HG03280 (cell line): ENCODE data around the gene SLMAP.
A peak's percentile ranks its signal among the peaks of the same experiment; 100 is the strongest.

Experiments
- ATAC-seq: cut with Tn5 transposase; IDR thresholded peaks from one replicate; pipeline ENCODE4 v1.9.1; 2021; ENCODE audit warnings: mild to moderate bottlenecking, moderate library complexity; ENCODE audit not compliant: unreplicated experiment

SLMAP gene, protein sequence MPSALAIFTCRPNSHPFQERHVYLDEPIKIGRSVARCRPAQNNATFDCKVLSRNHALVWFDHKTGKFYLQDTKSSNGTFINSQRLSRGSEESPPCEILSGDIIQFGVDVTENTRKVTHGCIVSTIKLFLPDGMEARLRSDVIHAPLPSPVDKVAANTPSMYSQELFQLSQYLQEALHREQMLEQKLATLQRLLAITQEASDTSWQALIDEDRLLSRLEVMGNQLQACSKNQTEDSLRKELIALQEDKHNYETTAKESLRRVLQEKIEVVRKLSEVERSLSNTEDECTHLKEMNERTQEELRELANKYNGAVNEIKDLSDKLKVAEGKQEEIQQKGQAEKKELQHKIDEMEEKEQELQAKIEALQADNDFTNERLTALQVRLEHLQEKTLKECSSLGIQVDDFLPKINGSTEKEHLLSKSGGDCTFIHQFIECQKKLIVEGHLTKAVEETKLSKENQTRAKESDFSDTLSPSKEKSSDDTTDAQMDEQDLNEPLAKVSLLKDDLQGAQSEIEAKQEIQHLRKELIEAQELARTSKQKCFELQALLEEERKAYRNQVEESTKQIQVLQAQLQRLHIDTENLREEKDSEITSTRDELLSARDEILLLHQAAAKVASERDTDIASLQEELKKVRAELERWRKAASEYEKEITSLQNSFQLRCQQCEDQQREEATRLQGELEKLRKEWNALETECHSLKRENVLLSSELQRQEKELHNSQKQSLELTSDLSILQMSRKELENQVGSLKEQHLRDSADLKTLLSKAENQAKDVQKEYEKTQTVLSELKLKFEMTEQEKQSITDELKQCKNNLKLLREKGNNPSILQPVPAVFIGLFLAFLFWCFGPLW

GRCh38 chr3:57755741-57756527, at the start of gene SLMAP:
Gene SLMAP, plus strand, starts transcription at chr3:57756309. Its CDS starts 1,343 bp downstream, at chr3:57757652.
- ATAC-seq, result peak; percentile 92

DNA sequence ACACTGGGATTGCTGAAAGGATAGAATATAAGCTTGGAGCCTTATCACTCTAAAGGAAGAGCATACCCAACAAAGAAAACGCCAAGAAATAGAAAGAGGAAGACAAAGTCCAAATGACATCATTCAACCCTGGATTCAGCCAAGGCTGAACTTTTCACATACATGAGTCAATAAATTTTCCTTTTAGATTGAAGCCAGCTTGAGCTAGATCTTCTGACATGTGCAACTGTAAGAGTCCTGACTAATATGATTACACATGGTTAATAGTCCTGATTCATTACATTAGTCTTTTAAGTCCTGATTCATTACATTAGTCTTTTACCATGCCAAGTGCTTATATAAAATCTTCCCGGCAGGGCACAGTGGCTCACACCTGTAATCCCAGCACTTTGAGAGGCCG, 49.6 kb upstream of the SLMAP start:
- ATAC-seq, result no peak

DNA sequence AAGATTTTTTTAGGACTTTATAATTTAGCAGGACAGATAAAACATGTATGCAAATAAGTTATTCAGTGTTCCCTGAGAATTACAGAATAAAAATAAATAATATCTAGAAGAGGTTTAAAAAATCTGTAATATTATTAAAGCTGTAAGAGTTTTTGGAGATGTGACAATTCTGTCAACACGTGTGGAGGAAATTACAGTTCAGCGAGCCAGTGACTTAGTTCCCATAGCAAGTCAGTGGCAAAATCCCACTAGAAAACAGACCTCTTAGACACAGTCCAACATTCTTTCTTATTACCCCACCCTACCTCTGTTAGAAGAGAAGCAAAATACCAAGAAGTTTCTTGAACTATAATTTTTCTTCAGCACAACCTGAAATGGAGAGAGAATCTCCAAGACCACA, 47.1 kb upstream of the SLMAP start:
- ATAC-seq, result no peak

- ATAC-seq, result no peak
Observed at GRCh38 chr3:57709559-57709958, 46.5 kb upstream of the SLMAP start.

DNA sequence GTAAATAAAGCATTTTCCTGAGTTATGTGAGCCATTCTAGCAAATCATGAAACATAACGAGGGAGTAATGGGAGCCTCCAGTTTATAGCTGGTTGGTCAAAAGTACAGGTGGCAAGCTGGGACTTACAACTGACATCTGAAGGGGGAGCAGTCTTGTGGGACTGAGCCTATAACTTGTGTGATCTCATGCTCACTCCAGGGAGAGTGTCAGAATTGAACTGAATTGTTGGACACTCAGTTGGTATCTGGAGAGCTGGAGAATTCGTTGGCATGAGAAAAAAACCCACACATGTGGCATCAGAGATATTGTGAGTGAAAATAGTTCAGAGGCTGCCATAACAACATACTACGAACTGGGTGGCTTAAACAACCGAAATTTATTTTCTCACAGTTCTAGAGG, 40.4 kb upstream of the SLMAP start:
- no peak for ATAC-seq

- ATAC-seq, result no peak
Observed at GRCh38 chr3:57717205-57717868, 38.8 kb upstream of the SLMAP start.

- ATAC-seq, result no peak
Observed at GRCh38 chr3:57718118-57718517, 38.0 kb upstream of the SLMAP start.

DNA sequence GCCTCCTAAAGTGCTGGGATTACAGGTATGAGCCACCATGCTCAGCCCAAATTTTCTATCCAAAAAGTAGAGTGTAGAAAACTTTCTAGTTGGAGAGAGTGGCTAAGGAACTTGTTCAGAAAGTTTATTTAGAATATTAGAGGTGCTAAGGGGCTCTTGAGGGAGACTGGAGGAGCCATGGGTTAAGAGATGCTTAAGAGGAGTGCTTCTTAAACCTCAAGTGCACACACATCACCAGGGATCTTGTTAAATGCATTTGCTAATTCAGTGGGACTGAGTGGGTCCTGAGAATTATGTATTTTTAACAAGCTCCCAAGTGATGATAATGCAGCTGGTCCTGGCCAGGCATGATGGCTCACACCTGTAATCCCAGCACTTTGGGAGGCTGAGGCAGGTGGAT, 29.7 kb upstream of the SLMAP start:
- ATAC-seq, result no peak

- ATAC-seq, result no peak
Observed at GRCh38 chr3:57727106-57727505, 29.0 kb upstream of the SLMAP start.

DNA sequence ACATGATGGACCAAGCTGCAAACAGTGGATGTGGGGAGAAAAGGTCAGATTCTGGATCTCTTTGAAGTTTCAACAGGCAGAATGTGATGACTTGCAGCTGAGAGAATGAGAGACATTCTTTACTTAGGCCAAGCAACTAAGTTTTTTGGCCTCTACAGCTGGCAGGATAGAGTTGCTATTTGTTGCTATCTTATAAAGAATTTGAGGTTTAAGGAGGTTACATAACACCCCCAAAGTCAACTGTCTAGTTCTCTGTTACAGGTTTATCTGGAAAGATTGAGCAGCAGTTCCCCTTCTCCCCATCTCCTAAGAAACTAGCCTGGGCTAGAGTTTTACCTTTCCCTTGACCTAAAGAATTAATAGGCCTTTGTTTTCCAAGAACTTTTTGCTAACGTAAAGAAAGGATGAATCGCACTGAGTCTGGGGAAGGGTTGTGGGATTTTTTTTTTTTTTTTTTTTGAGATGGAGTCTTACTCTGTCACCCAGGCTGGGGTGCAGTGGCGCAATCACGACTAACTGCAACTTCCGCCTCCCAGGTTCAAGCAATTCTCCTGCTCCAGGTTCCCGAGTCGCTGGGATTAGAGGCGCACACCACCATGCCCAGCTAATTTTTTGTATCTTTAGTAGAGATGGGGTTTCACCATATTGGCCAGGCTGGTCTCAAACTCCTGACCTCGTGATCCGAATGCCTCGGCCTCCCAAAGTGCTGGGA, 26.6 kb upstream of the SLMAP start:
- ATAC-seq, result no peak

GRCh38 chr3:57730682-57731081, 25.4 kb upstream of the SLMAP start:
- ATAC-seq, result no peak

DNA sequence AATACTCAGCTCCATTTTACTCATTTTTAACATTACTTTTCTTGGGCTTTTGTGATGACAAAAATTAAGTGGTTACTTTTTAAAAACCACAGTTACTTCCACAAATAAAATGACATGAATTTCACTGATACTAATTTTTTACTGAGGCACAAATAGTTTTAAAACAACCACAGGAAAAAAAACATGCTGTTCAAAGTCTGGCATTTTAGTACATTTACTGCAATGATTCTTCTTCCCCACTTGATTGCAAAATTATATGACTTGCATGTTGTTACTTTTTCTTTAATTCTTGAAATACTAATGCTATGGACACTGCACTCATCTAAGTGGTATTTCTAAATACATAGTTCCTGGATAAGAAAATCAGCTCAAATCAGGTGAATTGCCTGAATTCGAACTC, 24.8 kb upstream of the SLMAP start:
- no peak for ATAC-seq

GRCh38 chr3:57733790-57734189, 22.3 kb upstream of the SLMAP start:
- ATAC-seq, result no peak

GRCh38 chr3:57735405-57735804, 20.7 kb upstream of the SLMAP start:
- no peak for ATAC-seq

GRCh38 chr3:57737840-57738239, 18.3 kb upstream of the SLMAP start:
- ATAC-seq, result no peak

- no peak for ATAC-seq
Observed at GRCh38 chr3:57738391-57738790, 17.7 kb upstream of the SLMAP start.

DNA sequence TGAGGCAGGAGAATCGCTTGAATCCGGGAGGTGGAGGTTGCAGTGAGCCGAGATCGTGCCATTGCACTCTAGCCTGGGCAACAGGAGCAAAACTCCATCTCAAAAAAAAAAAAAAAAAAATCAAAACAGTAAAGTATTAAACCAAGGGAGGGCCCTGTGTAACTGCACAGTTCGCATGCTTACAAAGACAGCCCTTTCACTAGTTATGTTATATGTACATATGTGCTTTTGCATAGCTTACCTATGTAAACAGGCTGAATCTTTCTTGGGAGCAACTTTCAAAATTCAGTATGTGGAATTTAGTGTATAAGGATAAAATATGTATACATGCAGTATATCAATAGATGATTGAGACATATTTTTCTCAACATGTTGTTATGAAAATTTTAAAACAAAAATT, 16.1 kb upstream of the SLMAP start:
- no peak for ATAC-seq

DNA sequence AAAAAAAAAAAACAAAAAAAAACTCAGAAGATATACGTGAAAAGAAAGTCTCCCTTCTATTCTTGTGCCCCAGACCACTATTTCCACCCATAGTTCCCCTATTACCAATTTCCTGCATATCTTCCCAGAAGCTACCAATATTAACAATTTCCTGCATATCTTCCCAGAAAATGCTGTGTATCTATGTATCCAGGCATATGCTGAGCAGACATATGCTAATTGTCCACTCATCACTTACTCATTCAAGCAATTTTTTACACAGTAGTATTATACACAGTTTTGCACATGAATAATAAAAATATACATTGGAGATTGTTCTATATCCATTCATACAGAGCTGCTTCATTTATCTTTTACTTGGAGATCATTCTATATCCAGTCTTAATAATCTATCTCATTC, 12.6 kb upstream of the SLMAP start:
- ATAC-seq, result no peak

DNA sequence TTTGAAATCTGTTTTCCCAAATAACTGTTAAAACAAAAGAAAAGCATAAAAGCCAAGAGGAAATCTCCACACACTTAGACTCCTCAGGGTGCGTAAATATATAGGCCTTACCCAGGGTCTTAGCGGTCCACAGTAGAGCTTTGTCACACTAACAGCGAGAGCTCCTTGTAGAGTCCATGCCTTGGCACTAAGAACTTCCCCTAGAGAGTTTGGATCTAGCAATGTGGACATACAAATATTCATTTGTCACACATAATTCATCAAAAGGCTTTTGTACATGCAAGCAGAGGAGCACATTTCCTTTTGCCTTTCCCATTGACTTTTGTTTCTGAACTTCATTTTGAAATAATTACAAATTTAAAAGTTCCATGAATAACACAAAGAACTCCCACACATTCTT, 11.0 kb upstream of the SLMAP start:
- no peak for ATAC-seq
